Prostate gland (tissue), 2 donors: ENCODE results near the gene RAP1GDS1. TPM values are rescaled to one million over a fixed set of nuclear protein-coding genes. Genes with fewer than 3 reads are reported as not detected.

Experiments
- DNase-seq: peaks from one replicate; pipeline ENCODE4 v3.0.0-alpha.2; 2019; ENCODE audit warnings: low spot score
- H3K27ac ChIP-seq, 2 donors: fragments of 200-600 bp; sonication (generic); 2 replicates each; pipeline ENCODE4 v1.5.1; 2017 to 2019
- H3K27me3 ChIP-seq: fragments of 200-600 bp; sonication (generic); replicated peaks from 2 replicates; pipeline ENCODE4 v1.5.1; 2019; ENCODE audit not compliant: insufficient read depth
- H3K36me3 ChIP-seq, 2 donors: fragments of 200-600 bp; sonication (generic); 1 replicate in 1 of 2; 2 replicates in 1 of 2; pipeline versions ENCODE4 v1.5.1 to v1.8.1; 2017 to 2019
- H3K4me1 ChIP-seq: fragments of 200-600 bp; sonication (generic); replicated peaks from 2 replicates; pipeline ENCODE4 v1.5.1; 2019
- H3K4me3 ChIP-seq, 2 donors: fragments of 200-600 bp; sonication (generic); 2 replicates each; pipeline ENCODE4 v1.5.1; 2017 to 2019
- H3K9me3 ChIP-seq: fragments of 200-600 bp; sonication (generic); 2 replicates; pipeline ENCODE4 v1.5.1; 2017
- CTCF ChIP-seq, 4 experiments: fragments of 200-600 bp in 2 of 4; fragments of 450-650 bp in 2 of 4; sonication (generic) in 2 of 4; IDR thresholded peaks; 1 replicate in 3 of 4; 2 replicates in 1 of 4; pipeline ENCODE4 v1.5.1; 2016 to 2019; ENCODE audit warnings: antibody characterized with exemption in 4 of 4, mild to moderate bottlenecking in 2 of 4, moderate library complexity in 2 of 4
- POLR2A ChIP-seq: fragments of 450-650 bp; IDR thresholded peaks from one replicate; pipeline ENCODE4 v1.6.1; 2016; ENCODE audit warnings: antibody characterized with exemption, mild to moderate bottlenecking
- POLR2AphosphoS5 ChIP-seq: sonication (generic); formaldehyde crosslinking; IDR thresholded peaks from one replicate; pipeline ENCODE4 v1.6.1; 2017; ENCODE audit warnings: antibody characterized with exemption
- WGBS: methylation state at CpG from one replicate; pipeline ENCODE4 v1.1.5; 2018; 5-methylcytosine and 5-hydroxymethylcytosine counted together
- intact Hi-C: fragments of 100-400 bp; cut with DNase I; formaldehyde crosslinking; loops from one replicate; pipeline ENCODE4 v1.14.2; 2022
- total RNA-seq, 2 donors: library from RNA; depleted of rRNA; stranded (reverse); fragments of >200 nt; gene quantifications; one replicate each; pipeline ENCODE4 v1.1.0, GENCODE V29; 2016

RAP1GDS1 gene
- total RNA-seq, 2 donors from 2014 or later, result 16.5 to 34.5 TPM

DNA sequence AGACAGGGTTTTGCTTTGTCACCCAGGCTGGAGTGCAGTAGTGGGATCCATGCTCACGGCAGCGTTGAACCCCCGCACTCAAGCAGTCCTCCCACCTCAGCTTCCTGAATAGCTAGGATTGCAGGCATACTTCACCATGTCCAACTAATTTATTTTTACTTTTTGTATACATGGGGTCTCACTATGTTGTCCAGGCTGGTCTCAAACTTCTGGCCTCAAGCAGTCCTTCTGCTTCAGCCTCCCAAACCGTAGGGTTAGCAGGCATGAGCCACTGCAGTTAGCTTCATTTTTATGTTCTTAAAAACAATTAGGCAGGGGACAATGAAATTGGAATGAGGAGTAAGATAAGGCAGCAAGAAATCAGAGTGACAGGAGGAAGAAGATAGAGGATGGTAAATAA is 50.5 kb downstream of the RAP1GDS1 start:
- Histone ChIP-seq H3K27ac (no peak overlapping the region), H3K27me3 (no peaks in the 10 kb centered on the region), H3K9me3 (no peaks in the 10 kb centered on the region), H3K4me1 (no peaks in the 10 kb centered on the region), H3K4me3 (no peak overlapping the region), H3K36me3 (no peaks in the 10 kb centered on the region)
- 98% methylated on average over 4 of the region's 4 CpGs for WGBS
- DNase-seq, result no peak
- TF ChIP-seq POLR2AphosphoS5 (no peak), CTCF (IDR thresholded peaks at IDR 0.05) (no peak), POLR2A (no peak)
- intact Hi-C loops, result no loop called here

DNA sequence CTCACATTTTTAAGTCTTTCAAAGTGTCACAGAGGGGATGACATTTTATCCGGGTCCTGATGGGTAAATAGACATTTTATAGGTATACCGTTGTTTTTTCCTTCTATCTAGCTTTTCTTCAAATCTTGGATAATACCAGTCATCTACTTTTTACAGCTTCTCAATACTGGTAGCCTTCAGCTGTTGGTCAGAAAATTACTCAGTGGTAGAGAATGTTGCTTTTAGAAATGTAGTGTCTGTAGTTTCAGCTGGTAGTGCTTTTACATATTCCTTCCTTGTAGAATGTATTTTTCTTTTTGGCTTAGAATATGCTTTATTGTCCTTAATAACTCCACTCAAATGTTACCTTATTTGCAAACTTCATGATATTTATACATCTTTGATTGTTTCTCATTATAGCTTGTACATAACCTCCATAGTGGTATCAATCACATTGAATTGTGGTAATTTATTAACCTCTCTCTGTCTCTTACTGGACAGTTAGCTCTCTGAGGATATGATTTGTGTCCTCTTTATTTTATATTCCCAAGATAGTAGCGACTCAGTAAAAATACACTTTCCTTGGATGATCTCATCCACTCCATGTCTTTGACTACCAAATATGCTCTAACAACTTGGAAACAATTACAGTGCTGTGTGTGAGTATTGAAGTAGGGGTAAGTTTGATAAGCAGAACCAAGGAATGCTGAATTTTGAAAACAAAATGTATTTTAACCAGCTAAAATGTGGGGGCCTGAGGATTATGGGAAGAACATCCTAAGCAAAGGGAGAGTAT is 53.8 kb downstream of the RAP1GDS1 start:
- Histone ChIP-seq H3K4me3 (no peak overlapping the region), H3K27me3 (no peaks in the 10 kb centered on the region), H3K4me1 (no peaks in the 10 kb centered on the region), H3K9me3 (no peaks in the 10 kb centered on the region), H3K27ac (no peak overlapping the region), H3K36me3 (no peaks in the 10 kb centered on the region)
- TF ChIP-seq POLR2AphosphoS5 (no peak), CTCF (IDR thresholded peaks at IDR 0.05) (no peak), POLR2A (no peak)
- DNase-seq, result no peak
- 95% methylated on average over 3 of the region's 3 CpGs for WGBS
- intact Hi-C loops, result no loop called here

GRCh38 chr4:98318521-98318920 is 57.3 kb downstream of the RAP1GDS1 start:
- no peak for TF ChIP-seq POLR2AphosphoS5
- no peak for TF ChIP-seq CTCF (IDR thresholded peaks at IDR 0.05)
- TF ChIP-seq POLR2A, result no peak

DNA sequence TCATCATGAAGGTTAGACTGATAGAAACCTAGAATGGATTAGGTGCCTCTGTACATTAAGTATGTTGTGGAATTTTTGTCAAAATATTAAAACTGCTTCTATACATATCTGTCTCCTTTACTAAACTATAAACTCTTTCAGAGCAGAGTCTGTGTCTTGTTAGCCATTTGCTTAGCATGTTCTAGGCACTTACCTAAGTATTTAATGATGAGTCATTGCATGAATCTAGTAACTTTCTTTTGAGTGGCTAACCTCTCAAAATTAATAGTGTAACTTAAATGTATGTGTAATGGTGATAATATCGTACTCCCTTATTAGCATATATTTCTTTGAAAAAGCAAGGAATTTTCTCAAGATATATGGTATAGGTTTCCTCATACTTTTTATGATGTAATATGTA is 57.8 kb downstream of the RAP1GDS1 start:
- DNase-seq, result no peak
- H3K4me1 ChIP-seq, result no peaks in the 10 kb centered on the region

More at GRCh38 chr4:98318521-98318920, 57.3 kb downstream of the RAP1GDS1 start:
- H3K27me3 ChIP-seq, result no peaks in the 10 kb centered on the region
- 99% methylated on average over 2 of the region's 2 CpGs for WGBS
- H3K4me3 ChIP-seq, result no peak overlapping the region
- H3K36me3 ChIP-seq, result no peaks in the 10 kb centered on the region
- no peaks in the 10 kb centered on the region for H3K4me1 ChIP-seq
- H3K9me3 ChIP-seq, result no peaks in the 10 kb centered on the region
- DNase-seq, result no peak
- H3K27ac ChIP-seq, result no peak overlapping the region
- intact Hi-C loops, result no loop called here

More for the DNA sequence above, 57.8 kb downstream of the RAP1GDS1 start:
- Histone ChIP-seq H3K9me3 (no peaks in the 10 kb centered on the region), H3K4me3 (no peak overlapping the region), H3K36me3 (no peaks in the 10 kb centered on the region), H3K27ac (no peak overlapping the region), H3K27me3 (no peaks in the 10 kb centered on the region)
- TF ChIP-seq POLR2A, result no peak
- TF ChIP-seq CTCF (IDR thresholded peaks at IDR 0.05), result no peak
- TF ChIP-seq POLR2AphosphoS5, result no peak
- 98% methylated on average over 1 of the region's 1 CpG for whole genome bisulfite sequencing
- intact Hi-C loops, result no loop called here
